NOMO-1 treated with DMSO at 0.1 percent for 48 hours (cell line): ENCODE data around the gene CADPS.

Source experiments
- DNase-seq: peaks from one replicate; lab custom pipeline; 2025; ENCODE audit not compliant: unreplicated experiment; lab: John Stamatoyannopoulos, UW

The CADPS gene

DNA sequence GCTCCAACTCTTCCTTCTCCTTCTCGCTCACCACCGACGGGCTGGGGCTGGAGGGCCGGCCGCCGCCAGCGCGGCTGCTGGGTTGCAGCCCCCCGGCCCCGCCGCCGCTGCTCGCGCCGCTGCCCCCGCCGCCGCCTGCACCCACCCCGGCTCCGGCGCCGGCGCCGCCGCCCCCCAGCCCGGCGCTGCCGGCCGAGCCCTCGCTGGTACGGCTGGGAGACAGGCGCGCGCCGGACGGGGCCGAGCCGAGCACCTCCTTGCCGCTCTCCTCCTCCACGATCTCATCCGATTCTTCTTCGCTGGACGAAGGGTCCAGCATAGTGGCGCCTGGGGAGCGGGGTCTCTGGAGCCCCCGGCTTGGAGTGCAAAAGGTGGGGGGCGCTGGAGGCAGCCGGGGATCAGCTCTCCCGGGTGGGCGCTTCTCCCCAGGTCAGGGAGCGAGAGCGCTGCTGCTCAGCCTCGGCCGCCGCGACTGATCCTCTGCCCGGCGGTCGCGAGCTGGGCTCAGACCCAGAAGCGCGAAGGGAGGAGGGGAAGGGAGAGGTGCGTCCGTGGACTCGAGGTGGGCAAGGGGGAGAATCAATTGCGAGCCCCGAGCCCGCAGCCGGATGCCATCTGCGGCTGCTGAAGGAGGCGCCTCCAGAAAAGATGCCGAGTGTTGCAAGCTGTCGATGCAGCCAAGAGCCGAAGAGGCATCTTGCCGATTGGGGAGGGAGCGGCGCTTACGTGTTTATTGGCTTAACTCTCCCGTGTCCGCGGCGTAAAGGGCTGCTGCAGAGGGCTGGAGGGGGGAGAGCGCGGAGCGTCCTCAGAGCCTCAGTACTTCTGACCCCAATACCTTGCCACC, at the start of gene CADPS:
TSS of gene CADPS (minus strand) at position 706 of the 847 bp plus-strand sequence. CDS start at position 319, 387 bp downstream.
- DNase-seq, result no peak

GRCh38 chr3:62923066-62923465, 47.9 kb upstream of the CADPS start:
- no peak for DNase-seq

- no peak for DNase-seq
Observed at GRCh38 chr3:62922326-62922725, 47.1 kb upstream of the CADPS start.

GRCh38 chr3:62920466-62920784, 45.2 kb upstream of the CADPS start:
- no peak for DNase-seq

GRCh38 chr3:62919784-62920465, 44.7 kb upstream of the CADPS start:
- DNase-seq, result no peak

- DNase-seq, result no peak
Observed at GRCh38 chr3:62918777-62919176, 43.6 kb upstream of the CADPS start.

DNA sequence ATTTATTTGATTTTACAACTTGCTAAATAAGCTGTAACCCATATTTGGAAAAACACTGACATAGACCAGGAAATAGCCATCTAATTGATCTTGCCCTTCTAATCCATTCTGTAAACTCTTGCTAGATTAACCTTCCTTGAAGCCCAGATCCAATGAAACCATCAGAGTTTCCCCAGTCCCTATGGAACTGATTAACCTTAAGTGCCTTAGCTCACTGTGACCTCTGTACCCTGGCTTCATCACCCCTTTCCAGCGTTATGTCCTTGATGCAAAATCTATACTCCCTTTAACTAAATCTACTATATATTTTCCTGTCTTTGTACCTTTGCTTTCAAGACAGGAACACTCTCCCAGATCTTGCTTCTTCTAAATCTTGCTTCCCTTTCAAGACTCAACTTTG, 42.9 kb upstream of the CADPS start:
- DNase-seq, result no peak

DNA sequence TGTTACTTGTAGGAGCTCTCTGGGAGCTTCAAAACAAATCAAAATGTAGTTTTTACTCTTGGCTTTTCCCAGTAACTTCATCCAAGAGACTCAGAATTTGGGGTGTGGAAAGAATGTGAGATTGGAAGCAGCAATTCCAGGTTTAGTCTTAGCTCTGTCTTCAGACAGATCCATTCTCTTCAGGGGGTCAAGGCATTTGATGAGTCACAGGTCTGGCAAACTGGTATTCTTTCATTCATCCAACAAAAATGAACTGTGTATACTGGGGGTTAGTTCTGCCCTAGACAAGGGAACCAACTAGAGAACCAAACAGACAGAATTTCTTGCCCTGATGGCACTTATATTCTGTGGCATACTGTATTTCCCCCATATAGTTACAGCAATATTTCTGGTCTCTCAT, 36.3 kb upstream of the CADPS start:
- no peak for DNase-seq

DNA sequence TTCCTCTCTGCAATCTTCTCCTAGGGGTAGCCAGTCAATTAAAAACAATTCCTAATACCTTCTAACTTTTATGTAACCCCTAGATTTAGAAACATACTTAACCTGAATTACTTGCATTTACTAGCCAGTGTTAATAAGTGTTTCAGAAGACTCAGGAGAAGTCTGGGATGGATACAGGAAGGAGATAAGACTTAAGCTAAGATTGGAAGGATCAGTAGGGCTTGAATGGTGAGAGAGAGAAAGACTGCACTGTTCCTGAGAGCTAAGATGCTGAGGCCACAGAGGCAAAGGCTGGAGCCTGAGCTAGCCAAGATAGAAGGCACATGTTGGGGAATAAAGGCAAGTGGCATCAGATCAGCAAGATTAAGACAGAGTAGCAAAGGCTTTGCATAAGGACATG, 30.1 kb upstream of the CADPS start:
- DNase-seq, result no peak

- DNase-seq, result no peak
Observed at GRCh38 chr3:62898530-62899496, 23.6 kb upstream of the CADPS start.

- DNase-seq, result no peak
Observed at GRCh38 chr3:62895901-62896300, 20.7 kb upstream of the CADPS start.

GRCh38 chr3:62892951-62893350, 17.7 kb upstream of the CADPS start:
- no peak for DNase-seq

DNA sequence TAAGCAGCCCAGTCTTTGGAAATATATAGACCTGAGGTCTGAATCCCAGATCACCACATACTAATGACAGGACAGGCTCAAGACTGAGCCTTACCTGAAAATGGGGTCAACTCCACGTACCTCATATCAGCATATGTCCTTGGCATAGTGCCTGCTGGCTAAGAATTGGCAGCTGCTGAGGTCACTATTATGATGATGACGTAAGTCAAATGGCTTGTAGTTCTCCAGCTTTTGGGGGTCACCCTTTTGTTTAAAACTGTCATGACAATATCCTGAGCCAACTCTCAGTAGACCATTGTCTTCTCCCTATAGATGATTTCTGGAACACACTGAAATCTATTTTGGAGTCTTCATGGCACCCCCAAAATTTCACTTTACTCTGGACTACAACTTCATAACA, 16.8 kb upstream of the CADPS start:
- DNase-seq, result no peak

GRCh38 chr3:62888778-62889177, 13.6 kb upstream of the CADPS start:
- DNase-seq, result no peak

DNA sequence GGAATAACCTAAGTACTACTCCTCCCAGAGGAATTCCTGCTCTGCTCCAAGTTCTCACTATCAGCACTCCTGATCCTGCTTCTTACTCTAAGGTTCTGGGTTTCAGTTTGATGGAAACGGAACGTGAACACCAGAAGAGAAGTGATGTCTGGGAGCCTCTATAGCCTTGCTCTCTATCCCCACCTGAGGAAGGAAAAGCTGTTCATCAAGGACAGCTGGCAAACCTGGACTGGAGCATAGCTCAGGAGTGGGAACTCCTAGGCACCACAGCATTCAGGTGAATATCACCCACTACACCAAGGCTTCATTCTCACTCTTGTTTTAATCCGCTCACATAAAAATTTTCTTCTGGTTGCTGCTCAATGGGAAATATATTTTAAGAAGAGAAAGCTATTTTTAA, 13.0 kb upstream of the CADPS start:
- DNase-seq, result no peak

- DNase-seq, result no peak
Observed at GRCh38 chr3:62885136-62885535, 9.9 kb upstream of the CADPS start.

GRCh38 chr3:62884096-62884870, 9.1 kb upstream of the CADPS start:
- no peak for DNase-seq

DNA sequence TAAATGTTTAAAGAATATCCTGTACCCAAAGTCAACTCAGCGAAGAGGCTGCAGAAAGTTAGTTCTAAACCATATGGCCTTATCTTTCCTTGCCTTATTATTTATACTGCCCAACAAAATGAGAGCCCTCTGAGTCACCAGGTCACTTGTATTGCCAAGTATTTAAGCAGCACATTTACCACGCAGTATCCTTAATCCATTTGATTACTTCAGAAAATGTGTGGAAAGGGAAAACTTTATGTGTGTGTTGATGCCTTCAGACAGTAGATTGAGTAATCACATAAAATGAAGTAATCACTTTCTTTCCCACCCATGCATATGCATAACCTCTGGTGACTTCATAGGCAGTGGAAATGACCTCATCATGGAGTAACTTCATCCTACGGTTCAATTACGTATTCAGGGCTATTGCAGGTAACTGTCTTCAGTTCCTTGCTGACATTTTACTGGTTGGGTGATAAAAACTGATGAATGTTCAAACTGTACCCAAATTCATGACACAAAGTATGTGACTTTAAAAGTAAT, 7.5 kb upstream of the CADPS start:
- no peak for DNase-seq

DNA sequence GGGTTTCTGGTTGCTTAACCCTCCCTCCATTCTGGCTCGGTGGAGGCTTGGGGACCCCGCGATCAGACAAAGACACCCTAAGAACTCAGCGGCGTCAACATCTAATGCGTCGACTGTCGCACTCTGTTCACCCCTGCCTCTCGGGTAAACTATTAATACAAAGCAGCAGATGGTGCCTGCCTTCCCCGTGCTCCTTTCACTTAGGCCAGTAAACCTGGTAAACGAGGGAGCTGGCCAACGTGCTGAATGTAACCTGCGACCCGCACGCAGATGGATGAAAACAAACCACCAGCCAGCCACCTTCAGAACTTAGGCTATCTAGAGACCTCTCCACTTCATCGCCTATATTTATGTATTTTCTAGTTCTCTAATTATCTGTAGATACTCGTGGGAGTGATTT, 848 bp upstream of the CADPS start:
- DNase-seq, result no peak

DNA sequence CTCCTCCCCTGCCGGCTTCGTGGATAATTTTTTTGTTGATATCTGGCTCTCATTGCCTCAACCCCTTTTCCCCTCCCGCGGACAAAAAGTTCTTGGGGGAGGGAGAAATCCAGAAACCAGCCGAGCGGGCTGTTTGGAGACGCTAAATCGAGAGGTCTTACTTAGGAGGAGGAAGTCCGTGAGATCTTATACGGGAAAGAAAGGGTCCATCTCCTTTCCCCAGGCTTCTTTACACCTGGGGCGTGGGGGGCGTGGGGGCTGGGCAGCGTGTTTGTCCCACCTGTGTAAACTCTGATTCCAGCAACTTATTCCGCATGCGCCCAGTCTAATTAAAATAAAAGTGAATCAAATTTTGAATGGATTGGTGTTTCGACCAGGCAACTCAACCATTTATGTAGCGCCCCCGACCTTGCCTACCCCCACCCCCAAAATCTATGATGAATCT, 364 bp upstream of the CADPS start:
- no peak for DNase-seq
